Ascending aorta (tissue), 2 donors: ENCODE data around the gene C11orf68. TPM values are rescaled to one million over a fixed set of nuclear protein-coding genes. Genes with fewer than 3 reads are reported as not detected.
A peak's percentile ranks its signal among the peaks of the same experiment; 100 is the strongest.

Experiments used
- DNase-seq, 2 donors: peaks; one replicate each; pipeline ENCODE4 v3.0.0-alpha.2; 2019; ENCODE audit warnings: low spot score in 2 of 2
- H3K27ac ChIP-seq, 2 donors: fragments of 200-600 bp; sonication (generic); one replicate each; pipeline ENCODE4 v1.5.1; 2016 to 2017; ENCODE audit warnings: mild to moderate bottlenecking in 1 of 2
- H3K27me3 ChIP-seq: fragments of 200-600 bp; sonication (generic); one replicate; pipeline ENCODE4 v1.5.1; 2017
- H3K36me3 ChIP-seq, 2 donors: fragments of 200-600 bp; sonication (generic); one replicate each; pipeline ENCODE4 v1.5.1; 2016
- H3K4me1 ChIP-seq, 2 donors: fragments of 200-600 bp; sonication (generic); one replicate each; pipeline ENCODE4 v1.5.1; 2016 to 2017; ENCODE audit warnings: mild to moderate bottlenecking in 1 of 2
- H3K4me3 ChIP-seq, 2 donors: fragments of 200-600 bp; sonication (generic); one replicate each; pipeline ENCODE4 v1.5.1; 2016 to 2017; ENCODE audit warnings: mild to moderate bottlenecking in 1 of 2
- H3K9me3 ChIP-seq, 2 donors: fragments of 200-600 bp; sonication (generic); one replicate each; pipeline ENCODE4 v1.5.1; 2016
- CTCF ChIP-seq, 3 experiments: fragments of 200-600 bp in 2 of 3; fragments of 450-650 bp in 1 of 3; sonication (generic) in 2 of 3; IDR thresholded peaks; one replicate each; pipeline ENCODE4 v1.5.1; 2016 to 2019; ENCODE audit warnings: antibody characterized with exemption in 3 of 3, mild to moderate bottlenecking in 1 of 3, moderate library complexity in 1 of 3
- intact Hi-C: fragments of 100-400 bp; cut with DNase I; formaldehyde crosslinking; loops from one replicate; pipeline ENCODE4 v1.15.1; 2023
- total RNA-seq: library from RNA; depleted of rRNA; stranded (reverse); fragments of >200 nt; gene quantifications from one replicate; pipeline ENCODE4 v1.1.0, GENCODE V29; 2016

The C11orf68 gene
- total RNA-seq, 1 donor from 2014 or later = 25.3 TPM

GRCh38 chr11:65880027-65880426 lies 38.8 kb downstream of the C11orf68 start:
- TF ChIP-seq CTCF (IDR thresholded peaks at IDR 0.05) = no peak
- Histone ChIP-seq H3K9me3 (no peaks in the 10 kb centered on the region), H3K4me1 (no peaks in the 10 kb centered on the region), H3K27me3 (no peaks in the 10 kb centered on the region), H3K36me3 (peaks cover 20 to 21% of the 10 kb centered on the region in 2 donors), H3K27ac (no peak overlapping the region), H3K4me3 (peak overlapping the region in 1 of 2 donors; percentile 22)
- no peak for DNase-seq
- intact Hi-C loops = no loop called here

GRCh38 chr11:65879617-65880016 lies 39.2 kb downstream of the C11orf68 start, which contains the start of gene CTSW:
Gene CTSW, plus strand, starts transcription at chr11:65879837. Its CDS starts 18 bp downstream, at chr11:65879855.
- H3K36me3 ChIP-seq = peaks cover 20 to 21% of the 10 kb centered on the region in 2 donors
- H3K27me3 ChIP-seq = no peaks in the 10 kb centered on the region
- intact Hi-C loops = no loop called here
- H3K27ac ChIP-seq = no peak within 1 kb of the TSS
- H3K4me1 ChIP-seq = no peaks in the 10 kb centered on the region
- DNase-seq = no peak
- peak within 1 kb of the TSS in 1 of 2 donors; percentile 22 for H3K4me3 ChIP-seq
- no peak for TF ChIP-seq CTCF (IDR thresholded peaks at IDR 0.05)
- H3K9me3 ChIP-seq = no peaks in the 10 kb centered on the region

GRCh38 chr11:65873318-65874156 lies 45.3 kb downstream of the C11orf68 start:
- H3K9me3 ChIP-seq = no peaks in the 10 kb centered on the region
- H3K4me1 ChIP-seq = peaks cover 3 to 17% of the 10 kb centered on the region in 2 donors
- peak overlapping the region; percentile 67 to 92 for H3K4me3 ChIP-seq
- peaks cover 8 to 12% of the 10 kb centered on the region in 2 donors for H3K36me3 ChIP-seq
- no peak for TF ChIP-seq CTCF (IDR thresholded peaks at IDR 0.05)
- peak; percentile 84 to 97 for DNase-seq
- intact Hi-C loops = loop anchor here (1.0 kb wide), 3 partner anchors 13 to 46 kb away; partner anchors contain the start of genes C11orf68, DRAP1, FIBP and MUS81
- H3K27me3 ChIP-seq = no peaks in the 10 kb centered on the region
- H3K27ac ChIP-seq = peak overlapping the region; percentile 92 to 99

GRCh38 chr11:65872586-65873317 lies 46.1 kb downstream of the C11orf68 start, which contains the start of gene EFEMP2:
Gene EFEMP2, minus strand, starts transcription at chr11:65872800. Its CDS starts 446 bp downstream, at chr11:65872354.
- no peak for TF ChIP-seq CTCF (IDR thresholded peaks at IDR 0.05)
- intact Hi-C loops = loop anchor here (1.0 kb wide), 3 partner anchors 12 to 47 kb away; partner anchors contain the start of genes C11orf68, DRAP1, FIBP and MUS81
- Histone ChIP-seq H3K4me3 (peak within 1 kb of the TSS; percentile 67 to 92), H3K4me1 (peaks cover 3 to 17% of the 10 kb centered on the region in 2 donors), H3K27me3 (no peaks in the 10 kb centered on the region), H3K27ac (peak within 1 kb of the TSS; percentile 92 to 99), H3K9me3 (no peaks in the 10 kb centered on the region), H3K36me3 (peaks cover 8 to 18% of the 10 kb centered on the region in 2 donors)
- DNase-seq = no peak

- H3K27ac ChIP-seq = peak overlapping the region; percentile 92 to 99
- peaks cover 10 to 26% of the 10 kb centered on the region in 2 donors for H3K36me3 ChIP-seq
- peak overlapping the region; percentile 67 to 92 for H3K4me3 ChIP-seq
- H3K4me1 ChIP-seq = peaks cover 3 to 17% of the 10 kb centered on the region in 2 donors
- no peak for DNase-seq
- no peaks in the 10 kb centered on the region for H3K27me3 ChIP-seq
- intact Hi-C loops = no loop called here
- TF ChIP-seq CTCF (IDR thresholded peaks at IDR 0.05) = peak in 1 of 3 experiments; percentile 19
- no peaks in the 10 kb centered on the region for H3K9me3 ChIP-seq
These were observed 46.9 kb downstream of the C11orf68 start for GRCh38 chr11:65871811-65872548.
